ENCODE results near the gene PLAGL2. TPM values are rescaled to one million over a fixed set of nuclear protein-coding genes. Genes with fewer than 3 reads are reported as not detected.

The PLAGL2 gene
- total RNA-seq, 1 experiment from 2014 or later: 44.4 TPM

DNA sequence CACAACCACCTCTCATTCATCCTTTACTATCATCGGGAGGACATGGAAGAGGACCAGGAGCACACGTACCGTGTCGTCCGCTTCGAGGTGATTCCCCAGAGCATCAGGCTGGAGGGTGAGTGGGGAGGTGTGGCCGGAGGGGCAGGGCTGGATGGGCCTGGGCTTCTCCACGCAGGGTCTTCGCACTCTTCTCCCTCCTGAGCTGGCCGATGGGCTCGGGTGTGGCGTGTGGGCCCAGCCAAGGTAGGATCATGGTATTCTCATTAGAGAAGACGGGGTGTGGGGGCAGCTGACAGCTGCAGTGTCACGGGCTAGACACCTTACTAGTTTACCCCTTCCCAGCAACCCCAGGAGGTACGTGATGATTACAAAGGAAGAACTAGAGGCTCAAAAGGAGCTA lies 64.6 kb downstream of the PLAGL2 start:
- peaks cover 55 to 95% (median 89%) of the 10 kb centered on the region in 3 experiments for H3K36me3 Mint-ChIP-seq (ENCODE audit: insufficient read depth in 1 of 3, low read depth in 3 of 3)
- TF ChIP-seq, protein P1, sequence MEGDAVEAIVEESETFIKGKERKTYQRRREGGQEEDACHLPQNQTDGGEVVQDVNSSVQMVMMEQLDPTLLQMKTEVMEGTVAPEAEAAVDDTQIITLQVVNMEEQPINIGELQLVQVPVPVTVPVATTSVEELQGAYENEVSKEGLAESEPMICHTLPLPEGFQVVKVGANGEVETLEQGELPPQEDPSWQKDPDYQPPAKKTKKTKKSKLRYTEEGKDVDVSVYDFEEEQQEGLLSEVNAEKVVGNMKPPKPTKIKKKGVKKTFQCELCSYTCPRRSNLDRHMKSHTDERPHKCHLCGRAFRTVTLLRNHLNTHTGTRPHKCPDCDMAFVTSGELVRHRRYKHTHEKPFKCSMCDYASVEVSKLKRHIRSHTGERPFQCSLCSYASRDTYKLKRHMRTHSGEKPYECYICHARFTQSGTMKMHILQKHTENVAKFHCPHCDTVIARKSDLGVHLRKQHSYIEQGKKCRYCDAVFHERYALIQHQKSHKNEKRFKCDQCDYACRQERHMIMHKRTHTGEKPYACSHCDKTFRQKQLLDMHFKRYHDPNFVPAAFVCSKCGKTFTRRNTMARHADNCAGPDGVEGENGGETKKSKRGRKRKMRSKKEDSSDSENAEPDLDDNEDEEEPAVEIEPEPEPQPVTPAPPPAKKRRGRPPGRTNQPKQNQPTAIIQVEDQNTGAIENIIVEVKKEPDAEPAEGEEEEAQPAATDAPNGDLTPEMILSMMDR (conservative IDR thresholded peaks at IDR 0.05): no peak
- WGBS (ENCODE audit: extremely low coverage, insufficient read length, low lambda C conversion rate): no CpG with 5 or more reads among the region's 15 CpGs

More for the DNA sequence above, 64.6 kb downstream of the PLAGL2 start:
- no peak overlapping the region for H3K4me2 ChIP-seq (ENCODE audit: insufficient read depth, insufficient read length, low read length)
- H2BK15ac ChIP-seq (ENCODE audit: low read depth, low read length): no peak overlapping the region
- H3K56ac ChIP-seq (ENCODE audit: insufficient read length, low read depth, low read length): no peak overlapping the region
- no peak overlapping the region for H3K23ac ChIP-seq (ENCODE audit: insufficient read length, low read depth, low read length)
- no peak overlapping the region for H3K4ac ChIP-seq (ENCODE audit: low read depth, low read length)
- H2AK5ac ChIP-seq (ENCODE audit: insufficient read length, low read length): no peak overlapping the region
- Mint-ChIP-seq H3K27me3 (ENCODE audit: low read depth) (no peaks in the 10 kb centered on the region), H3K4me1 (no peaks in the 10 kb centered on the region), H3K9me3 (no peaks in the 10 kb centered on the region), H3K27ac (no peak overlapping the region), H3K4me3 (no peak overlapping the region; a peak in 1 of 5 replicates)
- H2BK120ac ChIP-seq (ENCODE audit: low read depth, low read length, poor library complexity, severe bottlenecking): no peak overlapping the region
- H2BK12ac ChIP-seq (ENCODE audit: insufficient read length, low read depth, low read length): no peak overlapping the region
- H3K27ac ChIP-seq (ENCODE audit: insufficient read length, low read depth, low read length): no peak overlapping the region
- H2BK20ac ChIP-seq (ENCODE audit: low read depth, low read length, poor library complexity, severe bottlenecking): no peak overlapping the region
- DNase-seq: no peak
- H3K23me2 ChIP-seq (ENCODE audit: insufficient read length, low read depth, low read length, poor library complexity, severe bottlenecking): no peaks in the 10 kb centered on the region
- no peak overlapping the region for H3K9ac ChIP-seq (ENCODE audit: extremely low read depth, insufficient read length, low read length)
- H4K8ac ChIP-seq (replicated peaks; ENCODE audit: insufficient read length, low read depth, low read length): no peak overlapping the region
- H2BK5ac ChIP-seq (ENCODE audit: insufficient read length, low read length): no peak overlapping the region
- no peaks in the 10 kb centered on the region for H3K27me3 ChIP-seq (ENCODE audit: insufficient read depth, low read length)
- H3K9me3 ChIP-seq (ENCODE audit: control insufficient read depth, low read depth, low read length): no peaks in the 10 kb centered on the region
- H4K20me1 ChIP-seq (ENCODE audit: control insufficient read depth, insufficient read depth, insufficient read length): no peaks in the 10 kb centered on the region
- H3T11ph ChIP-seq (ENCODE audit: low read length): no peak overlapping the region
- H3K79me1 ChIP-seq (ENCODE audit: insufficient read depth, low read depth, low read length, poor library complexity, severe bottlenecking): no peaks in the 10 kb centered on the region
- no peak overlapping the region for H3K18ac ChIP-seq (ENCODE audit: insufficient read length, low read depth, low read length)
- no peaks in the 10 kb centered on the region for H3K79me2 ChIP-seq (ENCODE audit: insufficient read depth, low read length)
- H4K91ac ChIP-seq (ENCODE audit: insufficient read length, low read depth, low read length): no peak overlapping the region
- no peak overlapping the region for H3K14ac ChIP-seq (ENCODE audit: insufficient read depth, low read length)
- H4K5ac ChIP-seq (ENCODE audit: insufficient read length, low read depth, low read length): no peak overlapping the region
- H2AFZ ChIP-seq (ENCODE audit: low read length): no peak overlapping the region
- H3K4me1 ChIP-seq (ENCODE audit: insufficient read depth, low read length): no peaks in the 10 kb centered on the region

Other genes starting within 250 kb of the PLAGL2 start
- 1.3 and 1.5 TPM in 2 replicates for gene XKR7, start 239.6 kb downstream of the PLAGL2 start, total RNA-seq (2021)
- 4.6 and 5.2 TPM in 2 replicates for gene CCM2L, start 197.3 kb downstream of the PLAGL2 start, total RNA-seq (2021)
- gene HCK, start 155.5 kb downstream of the PLAGL2 start, total RNA-seq (2021): 1.7 and 1.8 TPM in 2 replicates
- 59.4 and 62.3 TPM in 2 replicates for gene TM9SF4, start 98.0 kb downstream of the PLAGL2 start, total RNA-seq (2021)
- 39.0 and 41.2 TPM in 2 replicates for gene POFUT1, start 137 bp upstream of the PLAGL2 start, total RNA-seq (2021)
- 28.3 and 29.7 TPM in 2 replicates for gene KIF3B, start 69.9 kb upstream of the PLAGL2 start, total RNA-seq (2021)
- gene ASXL1, start 150.6 kb upstream of the PLAGL2 start, total RNA-seq (2021): 35.0 and 39.5 TPM in 2 replicates

Data from H9 (cell line).